Gastrocnemius medialis (tissue), 4 donors: ENCODE measurements around the gene MRPL27. TPM values are rescaled to one million over a fixed set of nuclear protein-coding genes. Genes with fewer than 3 reads are reported as not detected.

Experiments
- ATAC-seq, 2 donors: fragments of 150-250 bp; one replicate each; pipeline ENCODE4 v1.9.1; 2016
- DNase-seq, 2 donors: peaks; one replicate each; pipeline ENCODE4 v3.0.0-alpha.2; 2019
- H3K27ac ChIP-seq, 4 donors: fragments of 200-600 bp; sonication (generic); 1 replicate in 1 of 4; 2 replicates in 3 of 4; pipeline ENCODE4 v1.5.1; 2016 to 2018; ENCODE audit warnings: mild to moderate bottlenecking in 2 of 4, moderate library complexity in 1 of 4
- H3K27me3 ChIP-seq, 3 donors: fragments of 200-600 bp; sonication (generic) in 2 of 3; 1 replicate in 1 of 3; 2 replicates in 2 of 3; pipeline versions ENCODE4 v1.5.1 to v1.6.0; 2016 to 2019; ENCODE audit warnings: mild to moderate bottlenecking in 1 of 3, moderate library complexity in 1 of 3
- H3K36me3 ChIP-seq, 2 donors: fragments of 200-600 bp; sonication (generic) in 1 of 2; one replicate each; pipeline ENCODE4 v1.5.1; 2017 to 2018
- H3K4me1 ChIP-seq, 2 donors: fragments of 200-600 bp; sonication (generic) in 1 of 2; one replicate each; pipeline ENCODE4 v1.5.1; 2016 to 2017; ENCODE audit warnings: mild to moderate bottlenecking in 2 of 2
- H3K4me3 ChIP-seq, 4 donors: fragments of 200-600 bp; sonication (generic) in 3 of 4; 1 replicate in 1 of 4; 2 replicates in 3 of 4; pipeline ENCODE4 v1.5.1; 2016 to 2019; ENCODE audit warnings: mild to moderate bottlenecking in 2 of 4
- H3K9me3 ChIP-seq, 3 donors: fragments of 200-600 bp; sonication (generic) in 2 of 3; 1 replicate in 1 of 3; 2 replicates in 2 of 3; pipeline ENCODE4 v1.5.1; 2016 to 2019
- POLR2A ChIP-seq, 2 donors: fragments of 450-650 bp; IDR thresholded peaks; one replicate each; pipeline ENCODE4 v1.6.1; 2017; ENCODE audit warnings: antibody characterized with exemption in 2 of 2, mild to moderate bottlenecking in 2 of 2, moderate library complexity in 2 of 2
- in situ Hi-C, 4 donors: fragments of 200-750 bp; cut with MboI; loops; one replicate each; pipeline versions ENCODE4 v1.15.0 to v1.8.0; 2017; ENCODE audit warnings: low sequenced_read_pairs in 4 of 4
- intact Hi-C: fragments of 100-400 bp; cut with DNase I; formaldehyde crosslinking; loops from one replicate; pipeline ENCODE4 v1.15.1; 2023; ENCODE audit warnings: low total_unique reads
- total RNA-seq, 4 donors: library from RNA; depleted of rRNA; stranded (reverse); fragments of >200 nt; gene quantifications; one replicate each; pipeline versions ENCODE4 v1.1.0 to v1.2.3, GENCODE V29; 2016
- TF ChIP-seq, protein P1 (sequence below), 5 experiments: fragments of 450-650 bp in 3 of 5; fragments of 200-600 bp in 2 of 5; sonication (generic) in 2 of 5; IDR thresholded peaks in 4 of 5; conservative IDR thresholded peaks in 1 of 5; 1 replicate in 4 of 5; 2 replicates in 1 of 5; pipeline ENCODE4 v1.5.1; 2016 to 2019; ENCODE audit warnings: antibody characterized with exemption in 5 of 5, mild to moderate bottlenecking in 3 of 5, moderate library complexity in 3 of 5

Gene MRPL27
- total RNA-seq, 4 donors from 2014 or later: 110 to 141 (median 134) TPM

DNA sequence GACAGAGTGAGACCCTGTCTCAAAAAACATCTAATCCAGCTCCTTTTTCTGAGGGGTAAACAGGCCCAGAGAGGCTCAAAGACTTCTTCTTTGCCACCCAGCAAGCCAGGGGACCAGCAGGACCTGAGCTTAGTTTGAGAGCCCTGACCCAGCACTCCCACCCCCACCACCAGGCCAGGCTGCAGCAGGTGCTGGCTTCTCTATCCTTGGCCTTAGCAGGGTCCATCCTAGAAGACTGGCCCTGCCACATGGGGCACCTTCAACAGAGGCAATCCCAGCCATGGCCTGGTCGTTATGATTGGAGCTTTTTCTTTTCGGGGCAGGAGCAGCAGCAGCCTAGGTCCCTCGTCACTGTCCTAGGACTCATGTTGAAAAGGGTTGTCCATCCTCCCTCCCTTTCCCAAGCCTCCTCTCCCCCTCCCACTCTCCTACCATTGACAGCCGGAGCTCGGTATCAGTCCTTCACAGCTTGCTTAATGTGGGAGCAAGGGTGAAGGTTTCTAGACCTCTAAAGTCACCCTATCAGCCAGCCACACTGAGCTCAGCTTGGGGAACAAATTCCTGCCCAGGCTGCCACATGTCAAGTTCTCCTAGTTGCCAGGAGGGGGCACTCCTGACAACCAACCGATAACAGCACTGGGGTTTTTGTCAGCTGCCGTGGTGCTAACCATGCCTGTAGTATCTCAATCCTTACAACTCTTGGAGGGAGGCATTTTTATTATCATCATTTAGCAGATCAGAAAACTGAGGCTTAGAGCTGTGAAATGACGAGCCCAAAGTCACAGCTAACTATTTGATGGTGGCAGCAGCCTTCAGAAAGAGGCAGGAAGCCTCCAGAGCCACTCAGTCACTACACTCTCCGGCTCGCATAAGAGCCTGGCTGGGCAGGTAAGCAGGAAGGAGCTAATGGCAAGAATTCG lies 11.2 kb downstream of the MRPL27 start:
- peak in 1 of 2 donors; percentile 48 for DNase-seq
- TF ChIP-seq, protein P1, sequence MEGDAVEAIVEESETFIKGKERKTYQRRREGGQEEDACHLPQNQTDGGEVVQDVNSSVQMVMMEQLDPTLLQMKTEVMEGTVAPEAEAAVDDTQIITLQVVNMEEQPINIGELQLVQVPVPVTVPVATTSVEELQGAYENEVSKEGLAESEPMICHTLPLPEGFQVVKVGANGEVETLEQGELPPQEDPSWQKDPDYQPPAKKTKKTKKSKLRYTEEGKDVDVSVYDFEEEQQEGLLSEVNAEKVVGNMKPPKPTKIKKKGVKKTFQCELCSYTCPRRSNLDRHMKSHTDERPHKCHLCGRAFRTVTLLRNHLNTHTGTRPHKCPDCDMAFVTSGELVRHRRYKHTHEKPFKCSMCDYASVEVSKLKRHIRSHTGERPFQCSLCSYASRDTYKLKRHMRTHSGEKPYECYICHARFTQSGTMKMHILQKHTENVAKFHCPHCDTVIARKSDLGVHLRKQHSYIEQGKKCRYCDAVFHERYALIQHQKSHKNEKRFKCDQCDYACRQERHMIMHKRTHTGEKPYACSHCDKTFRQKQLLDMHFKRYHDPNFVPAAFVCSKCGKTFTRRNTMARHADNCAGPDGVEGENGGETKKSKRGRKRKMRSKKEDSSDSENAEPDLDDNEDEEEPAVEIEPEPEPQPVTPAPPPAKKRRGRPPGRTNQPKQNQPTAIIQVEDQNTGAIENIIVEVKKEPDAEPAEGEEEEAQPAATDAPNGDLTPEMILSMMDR (IDR thresholded peaks at IDR 0.05 in 4 of 5, conservative IDR thresholded peaks at IDR 0.05 in 1 of 5): peak; percentile 48 to 77 (median 65)
- TF ChIP-seq POLR2A (IDR thresholded peaks at IDR 0.05): no peak
- in situ Hi-C loops: loop anchor here in 1 of 4 donors (5.0 kb wide), 1 partner anchor 125 kb away; no protein-coding TSS in a partner anchor
- no peak overlapping the region for H3K4me3 ChIP-seq
- intact Hi-C loops: loop anchor here (5.0 kb wide), 1 partner anchor 120 kb away; no protein-coding TSS in a partner anchor
- H3K27ac ChIP-seq: peak overlapping the region in 1 of 4 donors; percentile 23
- peaks cover 0 to 36% of the 10 kb centered on the region in 2 donors for H3K36me3 ChIP-seq
- peaks cover 0 to 5% of the 10 kb centered on the region in 2 donors for H3K4me1 ChIP-seq
- no peaks in the 10 kb centered on the region for H3K9me3 ChIP-seq
- ATAC-seq: peak; percentile 67 to 86
- H3K27me3 ChIP-seq: no peaks in the 10 kb centered on the region

DNA sequence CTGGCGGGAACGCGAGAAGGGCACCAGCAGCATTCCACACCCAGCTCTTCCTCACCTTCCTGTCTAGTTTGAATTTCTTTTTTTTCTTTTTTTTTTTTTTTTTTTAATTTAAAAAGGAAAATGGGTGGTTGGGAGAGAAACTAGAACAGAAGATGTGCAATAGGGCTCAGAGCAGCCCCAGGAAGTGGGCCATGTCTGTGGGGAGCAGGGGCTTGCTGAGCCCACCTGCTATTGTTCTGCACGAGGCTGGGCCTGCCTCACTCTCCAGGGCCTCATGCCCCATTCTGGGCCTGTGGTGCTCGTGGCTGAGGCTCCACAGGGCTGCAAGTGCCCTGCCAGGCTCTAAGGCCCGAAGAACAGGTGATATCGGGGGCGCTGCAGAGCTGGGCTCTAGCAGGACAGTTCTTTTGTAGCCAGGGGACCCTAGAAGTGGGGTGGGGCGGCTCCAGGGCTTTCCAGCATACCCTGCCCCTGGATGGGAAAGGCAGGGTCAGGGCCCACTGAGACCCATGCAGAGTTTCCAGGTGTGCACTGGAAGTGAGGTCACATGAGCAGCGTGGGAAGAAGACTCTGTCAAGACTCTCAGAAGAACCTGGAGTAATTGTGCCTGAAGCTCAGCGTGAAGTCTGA lies 12.4 kb downstream of the MRPL27 start:
- H3K36me3 ChIP-seq: peaks cover 0 to 36% of the 10 kb centered on the region in 2 donors
- intact Hi-C loops (loop anchor here (5.0 kb wide), 1 partner anchor 122 kb away; no protein-coding TSS in a partner anchor), in situ Hi-C loops (loop anchor here in 1 of 4 donors (5.0 kb wide), 1 partner anchor 127 kb away; no protein-coding TSS in a partner anchor)
- H3K4me1 ChIP-seq: peaks cover 0 to 5% of the 10 kb centered on the region in 2 donors
- H3K4me3 ChIP-seq: no peak overlapping the region
- no peak overlapping the region for H3K27ac ChIP-seq
- TF ChIP-seq POLR2A (IDR thresholded peaks at IDR 0.05): no peak
- TF ChIP-seq, protein P1 (IDR thresholded peaks at IDR 0.05 in 4 of 5, conservative IDR thresholded peaks at IDR 0.05 in 1 of 5): no peak
- DNase-seq (no peak), ATAC-seq (no peak)
- H3K27me3 ChIP-seq: no peaks in the 10 kb centered on the region
- no peaks in the 10 kb centered on the region for H3K9me3 ChIP-seq

DNA sequence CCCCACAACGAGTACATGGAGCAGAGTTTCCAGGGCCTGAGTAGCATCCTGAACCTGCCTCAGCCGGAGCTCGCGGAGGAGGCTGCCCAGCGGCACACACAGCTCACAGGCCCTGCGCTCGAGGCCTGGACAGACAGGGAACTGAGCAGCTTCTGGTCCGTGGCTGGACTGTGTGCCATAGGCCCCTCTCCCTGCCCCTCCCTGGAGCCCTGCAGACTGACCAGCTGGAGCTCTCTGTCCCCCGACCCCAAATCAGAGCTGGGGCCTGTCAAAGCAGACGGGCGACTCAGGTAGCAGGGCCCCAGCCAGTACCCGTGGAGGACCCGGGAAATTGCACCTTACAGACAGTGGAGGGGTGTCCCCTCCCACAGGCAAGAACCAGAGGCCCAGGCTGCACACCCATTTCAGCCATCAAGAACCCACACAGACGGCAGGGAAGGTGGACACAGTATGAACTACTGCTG lies 13.0 kb downstream of the MRPL27 start:
- intact Hi-C loops (loop anchor here (5.0 kb wide), 1 partner anchor 122 kb away; no protein-coding TSS in a partner anchor), in situ Hi-C loops (loop anchor here in 1 of 4 donors (5.0 kb wide), 1 partner anchor 127 kb away; no protein-coding TSS in a partner anchor)
- H3K4me3 ChIP-seq: no peak overlapping the region
- no peak for DNase-seq
- H3K36me3 ChIP-seq: peaks cover 0 to 36% of the 10 kb centered on the region in 2 donors
- TF ChIP-seq POLR2A (IDR thresholded peaks at IDR 0.05): no peak
- TF ChIP-seq, protein P1 (IDR thresholded peaks at IDR 0.05 in 4 of 5, conservative IDR thresholded peaks at IDR 0.05 in 1 of 5): no peak
- no peak overlapping the region for H3K27ac ChIP-seq
- no peaks in the 10 kb centered on the region for H3K9me3 ChIP-seq
- ATAC-seq: no peak
- H3K4me1 ChIP-seq: peaks cover 0 to 5% of the 10 kb centered on the region in 2 donors
- H3K27me3 ChIP-seq: no peaks in the 10 kb centered on the region

DNA sequence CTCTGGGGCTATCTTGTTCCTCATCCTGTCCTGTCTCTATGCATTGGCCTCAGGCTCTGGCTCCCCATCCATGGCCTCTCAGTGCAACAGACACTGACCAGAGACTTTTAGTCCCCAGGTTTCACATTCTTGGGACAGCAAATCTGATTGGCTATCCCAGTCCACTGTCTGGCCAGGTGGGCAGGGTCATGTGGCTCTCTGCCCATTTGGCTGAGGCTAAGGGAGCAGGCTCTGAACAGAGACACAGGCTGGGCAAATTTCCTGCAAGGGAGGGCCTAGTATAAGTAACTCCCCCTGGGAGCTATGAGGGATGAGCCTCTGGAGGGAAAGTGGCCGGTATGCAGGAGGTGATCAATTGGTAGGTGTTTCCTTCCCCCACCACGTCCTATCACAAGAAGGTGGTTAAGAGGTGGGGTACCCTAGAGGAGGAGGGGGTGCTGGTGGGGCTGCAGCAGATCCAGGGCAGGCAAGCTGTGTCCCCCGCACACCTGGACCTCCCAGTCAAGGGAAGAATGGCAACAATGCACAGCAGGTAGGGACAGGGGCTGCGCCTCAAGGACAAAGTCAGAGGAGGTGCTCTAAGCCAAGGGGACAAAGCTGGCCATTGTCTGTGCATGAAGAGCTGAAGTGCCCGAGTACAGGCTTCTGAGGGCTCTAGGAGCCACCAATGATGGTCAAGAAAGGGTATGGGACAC lies 13.8 kb downstream of the MRPL27 start:
- intact Hi-C loops (no loop called here), in situ Hi-C loops (no loop called here)
- DNase-seq (no peak), ATAC-seq (no peak)
- no peak overlapping the region for H3K4me3 ChIP-seq
- H3K27ac ChIP-seq: no peak overlapping the region
- H3K4me1 ChIP-seq: peaks cover 0 to 5% of the 10 kb centered on the region in 2 donors
- H3K9me3 ChIP-seq: no peaks in the 10 kb centered on the region
- H3K36me3 ChIP-seq: peaks cover 0 to 43% of the 10 kb centered on the region in 2 donors
- no peaks in the 10 kb centered on the region for H3K27me3 ChIP-seq
- TF ChIP-seq, protein P1 (IDR thresholded peaks at IDR 0.05 in 4 of 5, conservative IDR thresholded peaks at IDR 0.05 in 1 of 5): no peak
- TF ChIP-seq POLR2A (IDR thresholded peaks at IDR 0.05): no peak
